K562 (cell line): ENCODE measurements around the gene AGRN. TPM values are rescaled to one million over a fixed set of nuclear protein-coding genes. Genes with fewer than 3 reads are reported as not detected.

ENCODE experiments used
- BHLHE40 ChIP-seq: IDR thresholded peaks from 2 replicates; pipeline ENCODE4 v1.6.1; 2011; ENCODE audit warnings: low read length, improper control_type of control experiment
- BRD4 ChIP-seq: fragments of 200-600 bp; sonication (generic); IDR thresholded peaks from 2 replicates; pipeline ENCODE4 v1.6.1; 2017; ENCODE audit warnings: inconsistent platforms
- CBX1 ChIP-seq: sonication (generic); IDR thresholded peaks from 2 replicates; pipeline ENCODE4 v1.6.1; 2016; ENCODE audit warnings: antibody characterized with exemption, low read depth, mild to moderate bottlenecking
- CBX3 ChIP-seq, 2 experiments: IDR thresholded peaks; 1 replicate in 1 of 2; 2 replicates in 1 of 2; pipeline ENCODE4 v1.6.1; 2012; ENCODE audit warnings: inconsistent platforms in 2 of 2, low read length in 2 of 2, borderline replicate concordance in 1 of 2, control low read depth in 1 of 2
- CBX5 ChIP-seq: IDR thresholded peaks from 2 replicates; pipeline ENCODE4 v1.6.1; 2014; ENCODE audit warnings: low read depth, borderline replicate concordance
- FOXK2 ChIP-seq, 2 experiments: fragments of 450-650 bp; IDR thresholded peaks in 1 of 2; conservative IDR thresholded peaks in 1 of 2; 2 replicates each; pipeline ENCODE4 v1.6.1; 2016; ENCODE audit warnings: low read depth in 2 of 2, mild to moderate bottlenecking in 1 of 2
- MAFF ChIP-seq: IDR thresholded peaks from 2 replicates; pipeline ENCODE4 v1.6.1; 2012; ENCODE audit warnings: low read length, improper control_type of control experiment
- MTF1 ChIP-seq: fragments of 250-450 bp; sonication (Bioruptor Pico); IDR thresholded peaks from 2 replicates; pipeline ENCODE4 v1.9.0; 2021; ENCODE audit warnings: moderate library complexity, mild to moderate bottlenecking, inconsistent platforms, borderline replicate concordance
- NFXL1 ChIP-seq: fragments of 450-650 bp; formaldehyde crosslinking; IDR thresholded peaks from 2 replicates; pipeline ENCODE4 v1.4.0; 2021; ENCODE audit warnings: mild to moderate bottlenecking
- PCBP2 ChIP-seq: fragments of 200-400 bp; formaldehyde crosslinking; IDR thresholded peaks from 2 replicates; pipeline ENCODE4 v1.6.1; 2018; ENCODE audit warnings: low read length, low read depth, mild to moderate bottlenecking, moderate library complexity; ENCODE audit not compliant: poor library complexity, severe bottlenecking
- PHB ChIP-seq: fragments of 250-450 bp; sonication (Bioruptor Pico); IDR thresholded peaks from 2 replicates; pipeline ENCODE4 v1.5.0; 2021
- SIRT6 ChIP-seq: IDR thresholded peaks from one replicate; pipeline ENCODE4 v1.6.1; 2012; ENCODE audit warnings: low read depth, mild to moderate bottlenecking, control low read depth, inconsistent platforms, low read length, moderate library complexity
- SMAD3 ChIP-seq: fragments of 450-650 bp; formaldehyde crosslinking; conservative IDR thresholded peaks from 2 replicates; pipeline ENCODE4 v1.4.0; 2020; ENCODE audit warnings: mild to moderate bottlenecking
- ZFP30 ChIP-seq: fragments of 250-450 bp; sonication (Bioruptor Pico); IDR thresholded peaks from 2 replicates; pipeline ENCODE4 v1.8.0; 2022; ENCODE audit warnings: moderate library complexity, mild to moderate bottlenecking, inconsistent platforms, borderline replicate concordance
- ZNF354B ChIP-seq: fragments of 250-450 bp; sonication (Bioruptor Pico); IDR thresholded peaks from 2 replicates; pipeline ENCODE4 v1.4.0; 2020
- polyA plus RNA-seq, 8 experiments: library from polyadenylated mRNA; depleted of rRNA in 4 of 8; stranded (reverse) in 5 of 8; unstranded in 3 of 8; fragments of >200 nt; fragmentation: Nextera tagmentation in 2 of 8; fragmentation: Illumina TruSeq in 1 of 8; extraction: Ambion mirVana in 2 of 8; extraction: Trizol in 1 of 8; gene quantifications; 2 replicates each; pipeline versions ENCODE4 v1.2.1 to v1.2.3, GENCODE V29; 2011 to 2014; ENCODE audit warnings: inconsistent platforms in 1 of 8, missing spikeins in 1 of 8
- total RNA-seq, 7 experiments: library from RNA; depleted of rRNA in 6 of 7; stranded (reverse); fragments of >200 nt in 6 of 7; fragmentation: Illumina TruSeq in 2 of 7; extraction: Trizol in 2 of 7; gene quantifications; 2 replicates each; pipeline versions ENCODE4 v1.2.1 to v1.2.3, GENCODE V29; 2011 to 2021; ENCODE audit warnings: low replicate concordance in 1 of 7
- TF ChIP-seq, protein P1 (sequence below): fragments of 200-800 bp; sonication (Bioruptor generic); IDR thresholded peaks from 2 replicates; pipeline ENCODE4 v1.6.1; 2017; ENCODE audit warnings: missing genetic modification characterization, missing compliant biosample characterization
- TF ChIP-seq, protein P2 (sequence below): fragments of 250-450 bp; sonication (Bioruptor Pico); IDR thresholded peaks from 2 replicates; pipeline ENCODE4 v1.4.0; 2020; ENCODE audit warnings: mild to moderate bottlenecking
- TF ChIP-seq, protein P3 (sequence below): IDR thresholded peaks from 2 replicates; pipeline ENCODE4 v1.6.1; 2011; ENCODE audit not compliant: insufficient read length; ENCODE audit errors: extremely low read depth
- TF ChIP-seq, protein P4 (sequence below): fragments of 450-650 bp; IDR thresholded peaks from 2 replicates; pipeline ENCODE4 v1.6.1; 2017; ENCODE audit warnings: antibody characterized with exemption, mild to moderate bottlenecking

AGRN gene
- total and polyA plus RNA-seq, 9 of the 15 experiments (the other 6 are each of a cell fraction or from before 2014, with no cell fraction given): 0.04 to 111 (median 18.1) TPM

- TF ChIP-seq PCBP2 (no peak), SIRT6 (no peak), ZNF354B (CRISPR knock-in tag) (no peak), MAFF (no peak), CBX5 (peak; percentile 44; the same call in 1 of the 2 replicates), SMAD3 (peak; percentile 61; the same call in 1 of the 2 replicates), BRD4 (no peak), CBX3 (IDR thresholded peaks at IDR 0.05; ENCODE audit: borderline replicate concordance in 1 of 2, low read length in 2 of 2) (no peak), ZFP30 (CRISPR knock-in tag) (no peak), FOXK2 (conservative IDR thresholded peaks at IDR 0.05 in 1 of 2, IDR thresholded peaks at IDR 0.05 in 1 of 2; ENCODE audit: low read depth in 2 of 2) (no peak), PHB (0 out of 2 replicates have a peak, but pooled peaks have one; percentile 24), BHLHE40 (peak; percentile 73), CBX1 (no peak), MTF1 (CRISPR knock-in tag) (no peak), NFXL1 (CRISPR knock-in tag) (no peak)
- TF ChIP-seq, protein P1, sequence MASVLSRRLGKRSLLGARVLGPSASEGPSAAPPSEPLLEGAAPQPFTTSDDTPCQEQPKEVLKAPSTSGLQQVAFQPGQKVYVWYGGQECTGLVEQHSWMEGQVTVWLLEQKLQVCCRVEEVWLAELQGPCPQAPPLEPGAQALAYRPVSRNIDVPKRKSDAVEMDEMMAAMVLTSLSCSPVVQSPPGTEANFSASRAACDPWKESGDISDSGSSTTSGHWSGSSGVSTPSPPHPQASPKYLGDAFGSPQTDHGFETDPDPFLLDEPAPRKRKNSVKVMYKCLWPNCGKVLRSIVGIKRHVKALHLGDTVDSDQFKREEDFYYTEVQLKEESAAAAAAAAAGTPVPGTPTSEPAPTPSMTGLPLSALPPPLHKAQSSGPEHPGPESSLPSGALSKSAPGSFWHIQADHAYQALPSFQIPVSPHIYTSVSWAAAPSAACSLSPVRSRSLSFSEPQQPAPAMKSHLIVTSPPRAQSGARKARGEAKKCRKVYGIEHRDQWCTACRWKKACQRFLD: peak; percentile 74; the same call in 1 of the 2 replicates
- TF ChIP-seq, protein P2, sequence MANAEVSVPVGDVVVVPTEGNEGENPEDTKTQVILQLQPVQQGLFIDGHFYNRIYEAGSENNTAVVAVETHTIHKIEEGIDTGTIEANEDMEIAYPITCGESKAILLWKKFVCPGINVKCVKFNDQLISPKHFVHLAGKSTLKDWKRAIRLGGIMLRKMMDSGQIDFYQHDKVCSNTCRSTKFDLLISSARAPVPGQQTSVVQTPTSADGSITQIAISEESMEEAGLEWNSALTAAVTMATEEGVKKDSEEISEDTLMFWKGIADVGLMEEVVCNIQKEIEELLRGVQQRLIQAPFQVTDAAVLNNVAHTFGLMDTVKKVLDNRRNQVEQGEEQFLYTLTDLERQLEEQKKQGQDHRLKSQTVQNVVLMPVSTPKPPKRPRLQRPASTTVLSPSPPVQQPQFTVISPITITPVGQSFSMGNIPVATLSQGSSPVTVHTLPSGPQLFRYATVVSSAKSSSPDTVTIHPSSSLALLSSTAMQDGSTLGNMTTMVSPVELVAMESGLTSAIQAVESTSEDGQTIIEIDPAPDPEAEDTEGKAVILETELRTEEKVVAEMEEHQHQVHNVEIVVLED: 0 out of 2 replicates have a peak, but pooled peaks have one; percentile 15
- TF ChIP-seq, protein P3, sequence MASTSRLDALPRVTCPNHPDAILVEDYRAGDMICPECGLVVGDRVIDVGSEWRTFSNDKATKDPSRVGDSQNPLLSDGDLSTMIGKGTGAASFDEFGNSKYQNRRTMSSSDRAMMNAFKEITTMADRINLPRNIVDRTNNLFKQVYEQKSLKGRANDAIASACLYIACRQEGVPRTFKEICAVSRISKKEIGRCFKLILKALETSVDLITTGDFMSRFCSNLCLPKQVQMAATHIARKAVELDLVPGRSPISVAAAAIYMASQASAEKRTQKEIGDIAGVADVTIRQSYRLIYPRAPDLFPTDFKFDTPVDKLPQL: no peak
- TF ChIP-seq, protein P4, sequence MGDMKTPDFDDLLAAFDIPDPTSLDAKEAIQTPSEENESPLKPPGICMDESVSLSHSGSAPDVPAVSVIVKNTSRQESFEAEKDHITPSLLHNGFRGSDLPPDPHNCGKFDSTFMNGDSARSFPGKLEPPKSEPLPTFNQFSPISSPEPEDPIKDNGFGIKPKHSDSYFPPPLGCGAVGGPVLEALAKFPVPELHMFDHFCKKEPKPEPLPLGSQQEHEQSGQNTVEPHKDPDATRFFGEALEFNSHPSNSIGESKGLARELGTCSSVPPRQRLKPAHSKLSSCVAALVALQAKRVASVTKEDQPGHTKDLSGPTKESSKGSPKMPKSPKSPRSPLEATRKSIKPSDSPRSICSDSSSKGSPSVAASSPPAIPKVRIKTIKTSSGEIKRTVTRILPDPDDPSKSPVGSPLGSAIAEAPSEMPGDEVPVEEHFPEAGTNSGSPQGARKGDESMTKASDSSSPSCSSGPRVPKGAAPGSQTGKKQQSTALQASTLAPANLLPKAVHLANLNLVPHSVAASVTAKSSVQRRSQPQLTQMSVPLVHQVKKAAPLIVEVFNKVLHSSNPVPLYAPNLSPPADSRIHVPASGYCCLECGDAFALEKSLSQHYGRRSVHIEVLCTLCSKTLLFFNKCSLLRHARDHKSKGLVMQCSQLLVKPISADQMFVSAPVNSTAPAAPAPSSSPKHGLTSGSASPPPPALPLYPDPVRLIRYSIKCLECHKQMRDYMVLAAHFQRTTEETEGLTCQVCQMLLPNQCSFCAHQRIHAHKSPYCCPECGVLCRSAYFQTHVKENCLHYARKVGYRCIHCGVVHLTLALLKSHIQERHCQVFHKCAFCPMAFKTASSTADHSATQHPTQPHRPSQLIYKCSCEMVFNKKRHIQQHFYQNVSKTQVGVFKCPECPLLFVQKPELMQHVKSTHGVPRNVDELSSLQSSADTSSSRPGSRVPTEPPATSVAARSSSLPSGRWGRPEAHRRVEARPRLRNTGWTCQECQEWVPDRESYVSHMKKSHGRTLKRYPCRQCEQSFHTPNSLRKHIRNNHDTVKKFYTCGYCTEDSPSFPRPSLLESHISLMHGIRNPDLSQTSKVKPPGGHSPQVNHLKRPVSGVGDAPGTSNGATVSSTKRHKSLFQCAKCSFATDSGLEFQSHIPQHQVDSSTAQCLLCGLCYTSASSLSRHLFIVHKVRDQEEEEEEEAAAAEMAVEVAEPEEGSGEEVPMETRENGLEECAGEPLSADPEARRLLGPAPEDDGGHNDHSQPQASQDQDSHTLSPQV: peak; percentile 87
Observed at GRCh38 chr1:1004780-1005697, 14.9 kb upstream of the AGRN start (continued).
